PC-3 (cell line): ENCODE results near the gene GTF2A2. TPM values are rescaled to one million over a fixed set of nuclear protein-coding genes. Genes with fewer than 3 reads are reported as not detected.

Source experiments
- ATAC-seq: fragments of 200-7000 bp; cut with Tn5 transposase; 2 replicates; pipeline ENCODE4 v1.9.1; 2020; ENCODE audit warnings: mild to moderate bottlenecking, moderate library complexity
- BruUV-seq: library from RNA; stranded (reverse); fragments of 400-500 nt; replicated peaks from 2 replicates; lab custom pipeline; 2021; lab: Mats Ljungman, UMichigan
- CTCF ChIA-PET: fragments of 300-600 bp; sonication (Branson Sonifier 250); formaldehyde crosslinking; loops from one replicate; lab custom pipeline; 2022; ENCODE audit warnings: antibody characterized with exemption; lab: Charles Lee
- POLR2A ChIA-PET: fragments of 300-600 bp; sonication (Branson Sonifier 250); formaldehyde crosslinking; loops from one replicate; lab custom pipeline; 2022; ENCODE audit warnings: antibody characterized with exemption; ENCODE audit not compliant: unreplicated experiment; lab: Charles Lee
- DNase-seq: peaks from one replicate; pipeline ENCODE4 v3.0.0-alpha.2; 2015
- H2AFZ ChIP-seq: fragments of 300-600 bp; sonication (generic); 2 replicates; pipeline ENCODE4 v1.6.0; 2016; ENCODE audit warnings: antibody characterized with exemption, low read length
- H3F3A ChIP-seq: fragments of 300-600 bp; sonication (generic); one replicate; pipeline ENCODE4 v1.6.0; 2017; ENCODE audit warnings: antibody characterized with exemption, low read length, control low read depth, mild to moderate bottlenecking; ENCODE audit not compliant: unreplicated experiment
- H3K27ac ChIP-seq: fragments of 300-600 bp; sonication (generic); 2 replicates; pipeline ENCODE4 v1.5.1; 2016; ENCODE audit warnings: mild to moderate bottlenecking, low read length
- H3K27me3 ChIP-seq: fragments of 300-600 bp; sonication (generic); 2 replicates; pipeline ENCODE4 v1.6.1; 2016; ENCODE audit warnings: low read length, mixed read lengths
- H3K36me3 ChIP-seq: fragments of 300-600 bp; sonication (generic); 2 replicates; pipeline ENCODE4 v1.6.1; 2016; ENCODE audit warnings: low read depth, mixed run types, low read length, mixed read lengths
- H3K4me1 ChIP-seq: fragments of 300-600 bp; sonication (generic); 2 replicates; pipeline ENCODE4 v1.5.1; 2016; ENCODE audit warnings: low read length; ENCODE audit not compliant: insufficient read depth
- H3K4me2 ChIP-seq: fragments of 300-600 bp; sonication (generic); 2 replicates; pipeline ENCODE4 v1.6.0; 2016; ENCODE audit warnings: low read length
- H3K4me3 ChIP-seq: fragments of 300-600 bp; sonication (generic); 2 replicates; pipeline ENCODE4 v1.5.1; 2016; ENCODE audit warnings: mild to moderate bottlenecking, low read length, mixed read lengths
- H3K79me2 ChIP-seq: fragments of 300-600 bp; sonication (generic); 2 replicates; pipeline ENCODE4 v1.6.1; 2017; ENCODE audit warnings: low read length, mixed read lengths
- H3K9ac ChIP-seq: fragments of 300-600 bp; sonication (generic); 2 replicates; pipeline ENCODE4 v1.6.0; 2016; ENCODE audit warnings: mild to moderate bottlenecking, low read length
- H3K9me2 ChIP-seq: fragments of 300-600 bp; sonication (generic); replicated peaks from 2 replicates; pipeline ENCODE4 v1.6.1; 2016; ENCODE audit warnings: mixed run types, low read length, mixed read lengths
- H3K9me3 ChIP-seq: fragments of 300-600 bp; sonication (generic); 2 replicates; pipeline ENCODE4 v1.6.1; 2016; ENCODE audit warnings: low read length, mixed read lengths
- H4K20me1 ChIP-seq: fragments of 300-600 bp; sonication (generic); 2 replicates; pipeline ENCODE4 v1.6.1; 2016; ENCODE audit warnings: low read length, mixed read lengths
- EZH2 ChIP-seq: fragments of 300-600 bp; sonication (generic); IDR thresholded peaks from one replicate; pipeline ENCODE4 v1.6.1; 2017; ENCODE audit warnings: antibody characterized with exemption, mild to moderate bottlenecking, low read length; ENCODE audit not compliant: unreplicated experiment
- EZH2phosphoT487 ChIP-seq: fragments of 300-600 bp; sonication (generic); IDR thresholded peaks from 2 replicates; pipeline ENCODE4 v1.6.1; 2018; ENCODE audit warnings: mild to moderate bottlenecking, antibody characterized with exemption, low read length, borderline replicate concordance
- intact Hi-C: fragments of 100-400 bp; cut with micrococcal nuclease; formaldehyde crosslinking; loops from 2 replicates; pipeline ENCODE4 v1.9.0; 2023
- total RNA-seq: library from RNA; depleted of rRNA; stranded (reverse); fragments of >200 nt; gene quantifications from 2 replicates; pipeline ENCODE4 v1.2.3, GENCODE V29; 2014
- TF ChIP-seq, protein P1 (sequence below): fragments of 300-600 bp; sonication (generic); conservative IDR thresholded peaks from 2 replicates; pipeline ENCODE4 v1.5.1; 2017; ENCODE audit warnings: antibody characterized with exemption, low read depth, mild to moderate bottlenecking, low read length

GTF2A2 gene
- total RNA-seq, 1 experiment from 2014 or later, result 83.9 TPM

- POLR2A ChIA-PET, result no interaction called here
- intact Hi-C loops, result no loop called here
- peaks cover 12% of the 10 kb centered on the region for H3K4me1 ChIP-seq
- no peak overlapping the region for H2AFZ ChIP-seq
- H3K4me3 ChIP-seq, result no peak overlapping the region
- no peak overlapping the region for H3K9ac ChIP-seq
- no peaks in the 10 kb centered on the region for H3K79me2 ChIP-seq
- no peaks in the 10 kb centered on the region for H3K9me2 ChIP-seq
- no TSS peak for BruUV-seq
- no peak overlapping the region for H3K4me2 ChIP-seq
- TF ChIP-seq EZH2 (no peak), EZH2phosphoT487 (no peak)
- TF ChIP-seq, protein P1, sequence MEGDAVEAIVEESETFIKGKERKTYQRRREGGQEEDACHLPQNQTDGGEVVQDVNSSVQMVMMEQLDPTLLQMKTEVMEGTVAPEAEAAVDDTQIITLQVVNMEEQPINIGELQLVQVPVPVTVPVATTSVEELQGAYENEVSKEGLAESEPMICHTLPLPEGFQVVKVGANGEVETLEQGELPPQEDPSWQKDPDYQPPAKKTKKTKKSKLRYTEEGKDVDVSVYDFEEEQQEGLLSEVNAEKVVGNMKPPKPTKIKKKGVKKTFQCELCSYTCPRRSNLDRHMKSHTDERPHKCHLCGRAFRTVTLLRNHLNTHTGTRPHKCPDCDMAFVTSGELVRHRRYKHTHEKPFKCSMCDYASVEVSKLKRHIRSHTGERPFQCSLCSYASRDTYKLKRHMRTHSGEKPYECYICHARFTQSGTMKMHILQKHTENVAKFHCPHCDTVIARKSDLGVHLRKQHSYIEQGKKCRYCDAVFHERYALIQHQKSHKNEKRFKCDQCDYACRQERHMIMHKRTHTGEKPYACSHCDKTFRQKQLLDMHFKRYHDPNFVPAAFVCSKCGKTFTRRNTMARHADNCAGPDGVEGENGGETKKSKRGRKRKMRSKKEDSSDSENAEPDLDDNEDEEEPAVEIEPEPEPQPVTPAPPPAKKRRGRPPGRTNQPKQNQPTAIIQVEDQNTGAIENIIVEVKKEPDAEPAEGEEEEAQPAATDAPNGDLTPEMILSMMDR, result no peak
- CTCF ChIA-PET, result no interaction called here
- H3F3A ChIP-seq, result no peaks in the 10 kb centered on the region
- DNase-seq, result no peak
- no peaks in the 10 kb centered on the region for H3K36me3 ChIP-seq
- no peak overlapping the region for H3K27ac ChIP-seq
- no peaks in the 10 kb centered on the region for H3K27me3 ChIP-seq
- ATAC-seq, result no peak
- H4K20me1 ChIP-seq, result no peaks in the 10 kb centered on the region
- H3K9me3 ChIP-seq, result no peaks in the 10 kb centered on the region
Measured at GRCh38 chr15:59614153-59614552, 43.2 kb downstream of the GTF2A2 start.

- DNase-seq (peak; percentile 70), ATAC-seq (peak; percentile 83)
- H4K20me1 ChIP-seq, result no peaks in the 10 kb centered on the region
- H3K9ac ChIP-seq, result no peak within 1 kb of the TSS; the same call in 1 of the 2 replicates
- H3K4me3 ChIP-seq, result peak within 1 kb of the TSS; percentile 52; the same call in 1 of the 2 replicates
- H3K4me1 ChIP-seq, result peaks cover 12% of the 10 kb centered on the region
- H3K4me2 ChIP-seq, result peak within 1 kb of the TSS; percentile 78
- no peaks in the 10 kb centered on the region for H3F3A ChIP-seq
- no TSS peak for BruUV-seq
- H3K36me3 ChIP-seq, result no peaks in the 10 kb centered on the region
- H3K9me3 ChIP-seq, result no peaks in the 10 kb centered on the region
- no peaks in the 10 kb centered on the region for H3K79me2 ChIP-seq
- peak within 1 kb of the TSS; percentile 62 for H3K27ac ChIP-seq
- no peaks in the 10 kb centered on the region for H3K27me3 ChIP-seq
- ChIA-PET CTCF (interaction anchor here (0.6 kb wide), 1 partner anchor 30 kb away, joined by 3 read pairs; no protein-coding TSS in a partner anchor), POLR2A (interaction anchor here (0.7 kb wide), 1 partner anchor 44 kb away, joined by 11 read pairs; no protein-coding TSS in a partner anchor)
- peak within 1 kb of the TSS; percentile 69 for H2AFZ ChIP-seq
- TF ChIP-seq EZH2phosphoT487, result no peak
- TF ChIP-seq, protein P1, result no peak
- no peak for TF ChIP-seq EZH2
- intact Hi-C loops, result no loop called here
- H3K9me2 ChIP-seq, result no peaks in the 10 kb centered on the region
Measured at GRCh38 chr15:59611276-59612260, 45.7 kb downstream of the GTF2A2 start, which contains the start of gene GCNT3. Gene GCNT3, plus strand, starts transcription at chr15:59611783. Its CDS starts 6,456 bp downstream, at chr15:59618239.
